HepG2 (cell line): ENCODE measurements around the gene GFRA3. TPM values are rescaled to one million over a fixed set of nuclear protein-coding genes. Genes with fewer than 3 reads are reported as not detected.

Experiments used
- ATAD3A ChIP-seq: sonication (generic); formaldehyde crosslinking; IDR thresholded peaks from 2 replicates; pipeline ENCODE4 v1.4.0; 2020; ENCODE audit warnings: missing genetic modification reagents
- CBFB ChIP-seq: sonication (generic); formaldehyde crosslinking; IDR thresholded peaks from 2 replicates; pipeline ENCODE4 v1.4.0; 2020; ENCODE audit warnings: missing genetic modification reagents
- FOSL2 ChIP-seq: sonication (generic); formaldehyde crosslinking; IDR thresholded peaks from 2 replicates; pipeline ENCODE4 v1.4.0; 2020; ENCODE audit warnings: missing genetic modification reagents
- GATAD1 ChIP-seq: IDR thresholded peaks from 2 replicates; pipeline ENCODE4 v1.6.1; 2016; ENCODE audit warnings: missing genetic modification reagents, missing compliant biosample characterization
- HDAC1 ChIP-seq: sonication (generic); formaldehyde crosslinking; IDR thresholded peaks from 2 replicates; pipeline ENCODE4 v1.5.1; 2020; ENCODE audit warnings: mild to moderate bottlenecking, missing genetic modification reagents
- HDAC2 ChIP-seq: sonication (generic); formaldehyde crosslinking; IDR thresholded peaks from 2 replicates; pipeline ENCODE4 v1.4.0; 2020; ENCODE audit warnings: missing genetic modification reagents
- KAT7 ChIP-seq: IDR thresholded peaks from 2 replicates; pipeline ENCODE4 v1.6.1; 2018; ENCODE audit warnings: borderline replicate concordance, missing compliant biosample characterization
- MED1 ChIP-seq: sonication (generic); formaldehyde crosslinking; IDR thresholded peaks from 2 replicates; pipeline ENCODE4 v1.4.0; 2020; ENCODE audit warnings: missing genetic modification reagents
- NFIB ChIP-seq: sonication (generic); formaldehyde crosslinking; IDR thresholded peaks from 2 replicates; pipeline ENCODE4 v1.9.0; 2021; ENCODE audit warnings: missing genetic modification reagents, mild to moderate bottlenecking, borderline replicate concordance
- NONO ChIP-seq, 2 experiments: fragments of 450-650 bp in 1 of 2; sonication (generic) in 1 of 2; formaldehyde crosslinking in 1 of 2; IDR thresholded peaks in 1 of 2; conservative IDR thresholded peaks in 1 of 2; 2 replicates each; pipeline versions ENCODE4 v1.6.1 to v1.8.0; 2017 to 2022; ENCODE audit warnings: mild to moderate bottlenecking in 1 of 2, missing genetic modification reagents in 1 of 2, moderate library complexity in 1 of 2
- NR1H2 ChIP-seq: sonication (generic); formaldehyde crosslinking; IDR thresholded peaks from 2 replicates; pipeline ENCODE4 v1.8.1; 2022; ENCODE audit warnings: low read depth, missing genetic modification reagents, borderline replicate concordance
- ZNF12 ChIP-seq: sonication (generic); formaldehyde crosslinking; IDR thresholded peaks from 2 replicates; pipeline ENCODE4 v1.5.0; 2020; ENCODE audit warnings: missing genetic modification reagents
- ZNF121 ChIP-seq: sonication (generic); formaldehyde crosslinking; IDR thresholded peaks from 2 replicates; pipeline ENCODE4 v1.5.0; 2020; ENCODE audit warnings: mild to moderate bottlenecking, missing genetic modification reagents
- ZNF20 ChIP-seq: sonication (generic); formaldehyde crosslinking; IDR thresholded peaks from 2 replicates; pipeline ENCODE4 v1.4.0; 2020; ENCODE audit warnings: mild to moderate bottlenecking, moderate library complexity, missing genetic modification reagents
- polyA plus RNA-seq, 8 experiments: library from polyadenylated mRNA; depleted of rRNA in 3 of 8; stranded (reverse) in 7 of 8; unstranded in 1 of 8; fragments of >200 nt; fragmentation: Illumina TruSeq in 4 of 8; extraction: Trizol in 4 of 8; gene quantifications; 2 replicates each; pipeline versions ENCODE4 v1.2.1 to v1.2.3, GENCODE V29; 2011 to 2016; ENCODE audit warnings: low read depth in 4 of 8, missing spikeins in 1 of 8, mixed read lengths in 1 of 8; ENCODE audit not compliant: insufficient read depth in 1 of 8
- total RNA-seq, 5 experiments: library from RNA; depleted of rRNA; stranded (reverse); fragments of >200 nt; fragmentation: Illumina TruSeq; extraction: Trizol; gene quantifications; 2 replicates each; pipeline ENCODE4 v1.2.3, GENCODE V29; 2016; ENCODE audit warnings: low read depth in 1 of 5
- TF ChIP-seq, protein P1 (sequence below): sonication (generic); formaldehyde crosslinking; IDR thresholded peaks from 2 replicates; pipeline ENCODE4 v1.5.0; 2020; ENCODE audit warnings: mild to moderate bottlenecking, missing genetic modification reagents, borderline replicate concordance
- TF ChIP-seq, protein P2 (sequence below): sonication (generic); formaldehyde crosslinking; IDR thresholded peaks from 2 replicates; pipeline ENCODE4 v1.8.0; 2022; ENCODE audit warnings: mild to moderate bottlenecking, missing genetic modification reagents, moderate library complexity
- TF ChIP-seq, protein P3 (sequence below): sonication (generic); formaldehyde crosslinking; IDR thresholded peaks from 2 replicates; pipeline ENCODE4 v1.9.0; 2022; ENCODE audit warnings: missing genetic modification reagents, mild to moderate bottlenecking, borderline replicate concordance
- TF ChIP-seq, protein P4 (sequence below): sonication (generic); formaldehyde crosslinking; IDR thresholded peaks from 2 replicates; pipeline ENCODE4 v1.4.0; 2020; ENCODE audit warnings: missing genetic modification reagents
- TF ChIP-seq, protein P5 (sequence below): sonication (generic); formaldehyde crosslinking; IDR thresholded peaks from 2 replicates; pipeline ENCODE4 v1.4.0; 2020; ENCODE audit warnings: missing genetic modification reagents

Gene GFRA3
- total and polyA plus RNA-seq, 2 of the 13 experiments (the other 11 are each of a cell fraction or from before 2014, with no cell fraction given), result 0.27 to 0.30 TPM

DNA sequence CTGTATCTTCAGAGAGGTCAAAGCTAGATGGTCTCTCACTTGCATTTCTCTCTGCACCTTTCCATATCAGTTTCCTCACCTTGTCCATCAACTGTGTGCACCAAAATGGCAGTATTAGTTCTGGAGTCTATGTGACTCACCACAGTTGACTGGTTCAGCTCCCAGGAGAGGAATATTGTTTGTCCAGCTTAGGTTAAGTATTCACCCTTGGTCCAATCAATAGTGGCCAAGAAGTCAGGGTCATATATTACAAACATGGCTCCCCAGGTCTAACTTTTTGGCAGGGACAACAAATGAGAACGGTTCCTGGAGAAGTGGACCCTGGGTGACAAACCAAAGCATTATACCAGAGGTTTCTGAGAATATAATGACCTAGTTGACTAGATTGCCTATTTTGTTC, 36.4 kb downstream of the GFRA3 start (continued):
- TF ChIP-seq, protein P1, sequence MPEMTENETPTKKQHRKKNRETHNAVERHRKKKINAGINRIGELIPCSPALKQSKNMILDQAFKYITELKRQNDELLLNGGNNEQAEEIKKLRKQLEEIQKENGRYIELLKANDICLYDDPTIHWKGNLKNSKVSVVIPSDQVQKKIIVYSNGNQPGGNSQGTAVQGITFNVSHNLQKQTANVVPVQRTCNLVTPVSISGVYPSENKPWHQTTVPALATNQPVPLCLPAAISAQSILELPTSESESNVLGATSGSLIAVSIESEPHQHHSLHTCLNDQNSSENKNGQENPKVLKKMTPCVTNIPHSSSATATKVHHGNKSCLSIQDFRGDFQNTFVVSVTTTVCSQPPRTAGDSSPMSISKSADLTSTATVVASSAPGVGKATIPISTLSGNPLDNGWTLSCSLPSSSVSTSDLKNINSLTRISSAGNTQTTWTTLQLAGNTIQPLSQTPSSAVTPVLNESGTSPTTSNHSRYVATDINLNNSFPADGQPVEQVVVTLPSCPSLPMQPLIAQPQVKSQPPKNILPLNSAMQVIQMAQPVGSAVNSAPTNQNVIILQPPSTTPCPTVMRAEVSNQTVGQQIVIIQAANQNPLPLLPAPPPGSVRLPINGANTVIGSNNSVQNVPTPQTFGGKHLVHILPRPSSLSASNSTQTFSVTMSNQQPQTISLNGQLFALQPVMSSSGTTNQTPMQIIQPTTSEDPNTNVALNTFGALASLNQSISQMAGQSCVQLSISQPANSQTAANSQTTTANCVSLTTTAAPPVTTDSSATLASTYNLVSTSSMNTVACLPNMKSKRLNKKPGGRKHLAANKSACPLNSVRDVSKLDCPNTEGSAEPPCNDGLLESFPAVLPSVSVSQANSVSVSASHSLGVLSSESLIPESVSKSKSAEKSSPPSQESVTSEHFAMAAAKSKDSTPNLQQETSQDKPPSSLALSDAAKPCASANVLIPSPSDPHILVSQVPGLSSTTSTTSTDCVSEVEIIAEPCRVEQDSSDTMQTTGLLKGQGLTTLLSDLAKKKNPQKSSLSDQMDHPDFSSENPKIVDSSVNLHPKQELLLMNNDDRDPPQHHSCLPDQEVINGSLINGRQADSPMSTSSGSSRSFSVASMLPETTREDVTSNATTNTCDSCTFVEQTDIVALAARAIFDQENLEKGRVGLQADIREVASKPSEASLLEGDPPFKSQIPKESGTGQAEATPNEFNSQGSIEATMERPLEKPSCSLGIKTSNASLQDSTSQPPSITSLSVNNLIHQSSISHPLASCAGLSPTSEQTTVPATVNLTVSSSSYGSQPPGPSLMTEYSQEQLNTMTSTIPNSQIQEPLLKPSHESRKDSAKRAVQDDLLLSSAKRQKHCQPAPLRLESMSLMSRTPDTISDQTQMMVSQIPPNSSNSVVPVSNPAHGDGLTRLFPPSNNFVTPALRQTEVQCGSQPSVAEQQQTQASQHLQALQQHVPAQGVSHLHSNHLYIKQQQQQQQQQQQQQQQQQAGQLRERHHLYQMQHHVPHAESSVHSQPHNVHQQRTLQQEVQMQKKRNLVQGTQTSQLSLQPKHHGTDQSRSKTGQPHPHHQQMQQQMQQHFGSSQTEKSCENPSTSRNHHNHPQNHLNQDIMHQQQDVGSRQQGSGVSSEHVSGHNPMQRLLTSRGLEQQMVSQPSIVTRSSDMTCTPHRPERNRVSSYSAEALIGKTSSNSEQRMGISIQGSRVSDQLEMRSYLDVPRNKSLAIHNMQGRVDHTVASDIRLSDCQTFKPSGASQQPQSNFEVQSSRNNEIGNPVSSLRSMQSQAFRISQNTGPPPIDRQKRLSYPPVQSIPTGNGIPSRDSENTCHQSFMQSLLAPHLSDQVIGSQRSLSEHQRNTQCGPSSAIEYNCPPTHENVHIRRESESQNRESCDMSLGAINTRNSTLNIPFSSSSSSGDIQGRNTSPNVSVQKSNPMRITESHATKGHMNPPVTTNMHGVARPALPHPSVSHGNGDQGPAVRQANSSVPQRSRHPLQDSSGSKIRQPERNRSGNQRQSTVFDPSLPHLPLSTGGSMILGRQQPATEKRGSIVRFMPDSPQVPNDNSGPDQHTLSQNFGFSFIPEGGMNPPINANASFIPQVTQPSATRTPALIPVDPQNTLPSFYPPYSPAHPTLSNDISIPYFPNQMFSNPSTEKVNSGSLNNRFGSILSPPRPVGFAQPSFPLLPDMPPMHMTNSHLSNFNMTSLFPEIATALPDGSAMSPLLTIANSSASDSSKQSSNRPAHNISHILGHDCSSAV (CRISPR knock-in tag), result no peak
- TF ChIP-seq NFIB (no peak), NONO (IDR thresholded peaks at IDR 0.05) (no peak), NONO (CRISPR knock-in tag; conservative IDR thresholded peaks at IDR 0.05) (no peak), CBFB (no peak), ZNF20 (CRISPR knock-in tag) (no peak), ZNF121 (CRISPR knock-in tag) (no peak), ZNF12 (CRISPR knock-in tag) (no peak), HDAC1 (peak; percentile 32; the same call in 1 of the 2 replicates), KAT7 (CRISPR knock-in tag) (no peak), FOSL2 (CRISPR knock-in tag) (peak; percentile 65), MED1 (CRISPR knock-in tag) (peak; percentile 40; the same call in 1 of the 2 replicates), ATAD3A (CRISPR knock-in tag) (no peak), NR1H2 (CRISPR knock-in tag) (no peak), GATAD1 (CRISPR knock-in tag) (no peak), HDAC2 (CRISPR knock-in tag) (no peak)
- TF ChIP-seq, protein P2, sequence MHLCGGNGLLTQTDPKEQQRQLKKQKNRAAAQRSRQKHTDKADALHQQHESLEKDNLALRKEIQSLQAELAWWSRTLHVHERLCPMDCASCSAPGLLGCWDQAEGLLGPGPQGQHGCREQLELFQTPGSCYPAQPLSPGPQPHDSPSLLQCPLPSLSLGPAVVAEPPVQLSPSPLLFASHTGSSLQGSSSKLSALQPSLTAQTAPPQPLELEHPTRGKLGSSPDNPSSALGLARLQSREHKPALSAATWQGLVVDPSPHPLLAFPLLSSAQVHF (CRISPR knock-in tag), result no peak
- TF ChIP-seq, protein P3, sequence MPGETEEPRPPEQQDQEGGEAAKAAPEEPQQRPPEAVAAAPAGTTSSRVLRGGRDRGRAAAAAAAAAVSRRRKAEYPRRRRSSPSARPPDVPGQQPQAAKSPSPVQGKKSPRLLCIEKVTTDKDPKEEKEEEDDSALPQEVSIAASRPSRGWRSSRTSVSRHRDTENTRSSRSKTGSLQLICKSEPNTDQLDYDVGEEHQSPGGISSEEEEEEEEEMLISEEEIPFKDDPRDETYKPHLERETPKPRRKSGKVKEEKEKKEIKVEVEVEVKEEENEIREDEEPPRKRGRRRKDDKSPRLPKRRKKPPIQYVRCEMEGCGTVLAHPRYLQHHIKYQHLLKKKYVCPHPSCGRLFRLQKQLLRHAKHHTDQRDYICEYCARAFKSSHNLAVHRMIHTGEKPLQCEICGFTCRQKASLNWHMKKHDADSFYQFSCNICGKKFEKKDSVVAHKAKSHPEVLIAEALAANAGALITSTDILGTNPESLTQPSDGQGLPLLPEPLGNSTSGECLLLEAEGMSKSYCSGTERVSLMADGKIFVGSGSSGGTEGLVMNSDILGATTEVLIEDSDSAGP (CRISPR knock-in tag), result no peak
- TF ChIP-seq, protein P4, sequence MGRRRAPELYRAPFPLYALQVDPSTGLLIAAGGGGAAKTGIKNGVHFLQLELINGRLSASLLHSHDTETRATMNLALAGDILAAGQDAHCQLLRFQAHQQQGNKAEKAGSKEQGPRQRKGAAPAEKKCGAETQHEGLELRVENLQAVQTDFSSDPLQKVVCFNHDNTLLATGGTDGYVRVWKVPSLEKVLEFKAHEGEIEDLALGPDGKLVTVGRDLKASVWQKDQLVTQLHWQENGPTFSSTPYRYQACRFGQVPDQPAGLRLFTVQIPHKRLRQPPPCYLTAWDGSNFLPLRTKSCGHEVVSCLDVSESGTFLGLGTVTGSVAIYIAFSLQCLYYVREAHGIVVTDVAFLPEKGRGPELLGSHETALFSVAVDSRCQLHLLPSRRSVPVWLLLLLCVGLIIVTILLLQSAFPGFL (CRISPR knock-in tag), result no peak
- TF ChIP-seq, protein P5, sequence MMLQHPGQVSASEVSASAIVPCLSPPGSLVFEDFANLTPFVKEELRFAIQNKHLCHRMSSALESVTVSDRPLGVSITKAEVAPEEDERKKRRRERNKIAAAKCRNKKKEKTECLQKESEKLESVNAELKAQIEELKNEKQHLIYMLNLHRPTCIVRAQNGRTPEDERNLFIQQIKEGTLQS (CRISPR knock-in tag), result no peak
